IMR-90 (cell line): ENCODE data around the gene OVOL1. TPM values are rescaled to one million over a fixed set of nuclear protein-coding genes. Genes with fewer than 3 reads are reported as not detected.

Source experiments
- ATAC-seq: fragments of 200-7000 bp; cut with Tn5 transposase; 2 replicates; pipeline ENCODE4 v1.9.1; 2020; ENCODE audit warnings: low read depth, mild to moderate bottlenecking, moderate library complexity
- BruUV-seq: library from RNA; stranded (reverse); fragments of 400-500 nt; replicated peaks from 2 replicates; lab custom pipeline; 2021; lab: Mats Ljungman, UMichigan
- CTCF ChIA-PET: fragments of 300-600 bp; formaldehyde crosslinking; extraction: SDS; loops from one replicate; lab custom pipeline; 2021; ENCODE audit warnings: antibody characterized with exemption; lab: Yijun Ruan, JAX
- POLR2A ChIA-PET: fragments of 300-600 bp; sonication (Branson Sonifier 250); formaldehyde crosslinking; loops from one replicate; lab custom pipeline; 2022; ENCODE audit warnings: antibody characterized with exemption; ENCODE audit not compliant: unreplicated experiment; lab: Charles Lee
- DNase-seq: peaks from one replicate; pipeline ENCODE4 v3.0.0; 2013
- H2AFZ ChIP-seq: replicated peaks from 2 replicates; pipeline ENCODE3; 2013; ENCODE audit warnings: low read length, mild to moderate bottlenecking; ENCODE audit not compliant: poor library complexity
- H2AK5ac ChIP-seq: 2 replicates; pipeline ENCODE4 v1.6.1; 2013; ENCODE audit warnings: low read depth, low read length, inconsistent platforms
- H2AK9ac ChIP-seq: replicated peaks from 2 replicates; pipeline ENCODE3; 2013; ENCODE audit warnings: mild to moderate bottlenecking, low read depth, low read length, moderate library complexity; ENCODE audit not compliant: poor library complexity
- H2BK120ac ChIP-seq: 2 replicates; pipeline ENCODE4 v1.6.1; 2013; ENCODE audit warnings: low read depth, low read length, inconsistent platforms
- H2BK15ac ChIP-seq: 3 replicates; pipeline ENCODE4 v1.6.1; 2013; ENCODE audit warnings: low read depth, low read length, inconsistent platforms
- H2BK20ac ChIP-seq: 2 replicates; pipeline ENCODE4 v1.6.1; 2013; ENCODE audit warnings: low read depth, mild to moderate bottlenecking, inconsistent platforms, low read length, moderate library complexity
- H2BK5ac ChIP-seq: 2 replicates; pipeline ENCODE4 v1.6.1; 2013; ENCODE audit warnings: mild to moderate bottlenecking, low read depth, low read length, inconsistent platforms; ENCODE audit not compliant: poor library complexity, severe bottlenecking
- H3K14ac ChIP-seq: replicated peaks from 2 replicates; pipeline ENCODE4 v1.6.1; 2013; ENCODE audit warnings: low read depth, low read length, inconsistent platforms
- H3K18ac ChIP-seq: 2 replicates; pipeline ENCODE4 v1.6.1; 2013; ENCODE audit warnings: low read depth, low read length, control low read depth
- H3K23ac ChIP-seq: 2 replicates; pipeline ENCODE4 v1.6.1; 2013; ENCODE audit warnings: low read depth, low read length, inconsistent platforms
- H3K27ac ChIP-seq: 2 replicates; pipeline ENCODE4 v1.5.1; 2013; ENCODE audit warnings: mild to moderate bottlenecking, control low read depth, low read length; ENCODE audit not compliant: insufficient read depth
- H3K27me3 ChIP-seq: 2 replicates; pipeline ENCODE4 v1.6.1; 2013; ENCODE audit warnings: low read length; ENCODE audit not compliant: control insufficient read depth, insufficient read depth
- H3K36me3 ChIP-seq: 2 replicates; pipeline ENCODE4 v1.6.1; 2013; ENCODE audit warnings: low read length, mixed read lengths; ENCODE audit not compliant: control insufficient read depth, insufficient read depth
- H3K4ac ChIP-seq: 2 replicates; pipeline ENCODE4 v1.6.1; 2013; ENCODE audit warnings: low read depth, low read length, inconsistent platforms
- H3K4me1 ChIP-seq: 2 replicates; pipeline ENCODE4 v1.6.1; 2013; ENCODE audit warnings: low read length, mixed read lengths; ENCODE audit not compliant: control insufficient read depth, insufficient read depth
- H3K4me2 ChIP-seq: 2 replicates; pipeline ENCODE4 v1.6.1; 2013; ENCODE audit warnings: low read depth, mild to moderate bottlenecking, control low read depth, low read length, moderate library complexity
- H3K4me3 ChIP-seq: 2 replicates; pipeline ENCODE4 v1.5.1; 2013; ENCODE audit warnings: low read depth, mild to moderate bottlenecking, control low read depth, low read length, moderate library complexity; ENCODE audit not compliant: insufficient read depth
- H3K56ac ChIP-seq: 2 replicates; pipeline ENCODE4 v1.6.1; 2013; ENCODE audit warnings: low read length, inconsistent platforms; ENCODE audit not compliant: insufficient read depth; ENCODE audit errors: extremely low read depth
- H3K79me1 ChIP-seq, 2 experiments: 2 replicates each; pipeline ENCODE4 v1.6.1; 2013; ENCODE audit warnings: low read length in 2 of 2, inconsistent platforms in 1 of 2, low read depth in 1 of 2
- H3K9ac ChIP-seq: 2 replicates; pipeline ENCODE4 v1.6.1; 2013; ENCODE audit warnings: low read depth, low read length, control low read depth
- H3K9me1 ChIP-seq: 2 replicates; pipeline ENCODE4 v1.6.1; 2013; ENCODE audit warnings: low read length, inconsistent platforms; ENCODE audit not compliant: insufficient read depth
- H3K9me3 ChIP-seq: 2 replicates; pipeline ENCODE4 v1.6.1; 2013; ENCODE audit warnings: low read length; ENCODE audit not compliant: control insufficient read depth, insufficient read depth
- H4K20me1 ChIP-seq: 2 replicates; pipeline ENCODE4 v1.6.1; 2013; ENCODE audit warnings: low read length, inconsistent platforms; ENCODE audit not compliant: insufficient read depth
- H4K5ac ChIP-seq: 2 replicates; pipeline ENCODE4 v1.6.1; 2013; ENCODE audit warnings: mild to moderate bottlenecking, low read depth, low read length, control low read depth
- H4K8ac ChIP-seq, 2 experiments: 2 replicates each; pipeline ENCODE4 v1.6.1; 2013; ENCODE audit warnings: low read depth in 2 of 2, low read length in 2 of 2, control low read depth in 1 of 2, inconsistent platforms in 1 of 2
- H4K91ac ChIP-seq: 2 replicates; pipeline ENCODE4 v1.6.1; 2013; ENCODE audit warnings: low read depth, low read length, inconsistent platforms; ENCODE audit not compliant: insufficient read depth
- BHLHE40 ChIP-seq: fragments of 150-350 bp; IDR thresholded peaks from 2 replicates; pipeline ENCODE4 v1.6.1; 2016; ENCODE audit warnings: mild to moderate bottlenecking, low read depth, low read length
- CHD1 ChIP-seq: IDR thresholded peaks from 2 replicates; pipeline ENCODE4 v1.6.1; 2012; ENCODE audit warnings: low read depth, low read length, improper control_type of control experiment
- ELK1 ChIP-seq: fragments of 150-350 bp; IDR thresholded peaks from 2 replicates; pipeline ENCODE4 v1.6.1; 2016; ENCODE audit warnings: low read depth, mild to moderate bottlenecking, low read length, moderate library complexity, borderline replicate concordance
- MAFK ChIP-seq: IDR thresholded peaks from 2 replicates; pipeline ENCODE4 v1.6.1; 2012; ENCODE audit warnings: low read depth, low read length, improper control_type of control experiment
- NFE2L2 ChIP-seq: fragments of 150-350 bp; IDR thresholded peaks from 2 replicates; pipeline ENCODE4 v1.6.1; 2016; ENCODE audit warnings: low read depth, mild to moderate bottlenecking, low read length
- RFX5 ChIP-seq: IDR thresholded peaks from 2 replicates; pipeline ENCODE4 v1.8.0; 2012; ENCODE audit warnings: low read depth, mild to moderate bottlenecking, low read length, moderate library complexity
- USF2 ChIP-seq: fragments of 150-350 bp; IDR thresholded peaks from 2 replicates; pipeline ENCODE4 v1.6.1; 2017; ENCODE audit warnings: mild to moderate bottlenecking, antibody characterized with exemption, low read length, low read depth
- WGBS, 2 experiments: methylation state at CpG; one replicate each; pipeline versions ENCODE4 v1.1.5 to v1.1.7; 2013; ENCODE audit warnings: missing lambda C conversion rate in 2 of 2; ENCODE audit not compliant: insufficient read length in 1 of 2; ENCODE audit errors: extremely low coverage in 2 of 2; 5-methylcytosine and 5-hydroxymethylcytosine counted together
- dilution Hi-C: fragments of 300-500 bp; cut with HindIII; formaldehyde crosslinking; loops from one replicate; pipeline ENCODE4 v1.14.3; 2018; ENCODE audit warnings: low sequenced_read_pairs; ENCODE audit not compliant: unreplicated experiment
- in situ Hi-C: fragments of 300-500 bp; cut with MboI; formaldehyde crosslinking; loops from 3 replicates; pipeline ENCODE4 v1.14.3; 2019; ENCODE audit warnings: low sequenced_read_pairs, inconsistent platforms, mixed read lengths
- intact Hi-C: fragments of 100-400 bp; cut with micrococcal nuclease; formaldehyde crosslinking; loops from 2 replicates; pipeline ENCODE4 v1.10.0; 2022
- polyA plus RNA-seq, 3 experiments: library from polyadenylated mRNA; depleted of rRNA; stranded (reverse); fragments of >200 nt; gene quantifications; 2 replicates each; pipeline ENCODE4 v1.2.3, GENCODE V29; 2012; ENCODE audit warnings: low replicate concordance in 1 of 3
- total RNA-seq: library from RNA; depleted of rRNA; stranded (reverse); fragments of >200 nt; gene quantifications from 2 replicates; pipeline ENCODE4 v1.2.3, GENCODE V29; 2012

OVOL1 gene
- total and polyA plus RNA-seq, 2 of the 4 experiments (the other 2 are of a cell fraction) = not detected

DNA sequence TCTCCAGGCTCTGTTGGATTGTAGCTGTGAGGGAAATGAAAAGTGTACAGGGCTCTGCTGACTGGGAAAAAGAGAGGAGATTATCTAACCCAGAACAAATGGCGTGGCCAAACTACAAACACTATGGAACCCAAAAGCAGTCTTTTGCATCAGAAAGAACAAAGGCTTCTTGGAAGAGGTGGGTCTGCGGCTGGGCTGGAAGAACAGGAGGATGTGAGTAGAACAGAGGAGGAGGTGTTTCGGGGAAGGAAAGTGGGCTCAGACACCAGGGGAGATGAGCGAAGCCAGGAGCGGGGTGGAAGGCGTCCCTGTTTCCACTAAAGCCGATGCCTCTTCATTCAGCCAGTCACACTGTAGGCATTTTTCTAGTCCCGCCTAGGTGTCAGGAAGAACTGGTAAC, 12.0 kb downstream of the OVOL1 start:
- H3K23ac ChIP-seq = no peak overlapping the region
- H3K4ac ChIP-seq = no peak overlapping the region
- no peak overlapping the region for H3K27ac ChIP-seq
- TF ChIP-seq RFX5 = no peak
- no peak for TF ChIP-seq MAFK
- TF ChIP-seq USF2 = no peak
- no peak for TF ChIP-seq NFE2L2
- no peak for TF ChIP-seq BHLHE40
- no peak for TF ChIP-seq ELK1
- TF ChIP-seq CHD1 = no peak
- H2BK15ac ChIP-seq = no peak overlapping the region
- no peaks in the 10 kb centered on the region for H3K79me1 ChIP-seq
- H4K20me1 ChIP-seq = no peaks in the 10 kb centered on the region
- no peak overlapping the region for H2AK9ac ChIP-seq
- no peak overlapping the region for H3K4me3 ChIP-seq
- H3K27me3 ChIP-seq = peaks cover 61% of the 10 kb centered on the region
- no peak overlapping the region for H3K18ac ChIP-seq
- H4K5ac ChIP-seq = no peak overlapping the region
- no peak overlapping the region for H4K8ac ChIP-seq
- H2AFZ ChIP-seq = no peak overlapping the region
- H3K36me3 ChIP-seq = no peaks in the 10 kb centered on the region
- dilution Hi-C loops (no loop called here), intact Hi-C loops (no loop called here), in situ Hi-C loops (no loop called here)
- H2BK120ac ChIP-seq = no peak overlapping the region
- no peak for ATAC-seq
- H4K91ac ChIP-seq = no peak overlapping the region
- H3K4me2 ChIP-seq = no peak overlapping the region
- peaks cover 5% of the 10 kb centered on the region; the same call in 1 of the 2 replicates for H3K4me1 ChIP-seq
- DNase-seq = no peak
- CTCF ChIA-PET = no interaction called here
- no peak overlapping the region for H3K9ac ChIP-seq
- no peak overlapping the region for H2BK5ac ChIP-seq
- H2BK20ac ChIP-seq = no peak overlapping the region
- BruUV-seq = no TSS peak
- no peak overlapping the region for H3K14ac ChIP-seq
- no peak overlapping the region for H2AK5ac ChIP-seq
- WGBS, 2 experiments = 73% methylated on average over 3 of the region's 8 CpGs; no CpG with 5 or more reads in 1 of the 2 experiments
- H3K9me3 ChIP-seq = no peaks in the 10 kb centered on the region
- no peaks in the 10 kb centered on the region for H3K9me1 ChIP-seq
- POLR2A ChIA-PET = no interaction called here
- H3K56ac ChIP-seq = no peak overlapping the region
